ENCODE results near the gene KLHDC7A. TPM values are rescaled to one million over a fixed set of nuclear protein-coding genes. Genes with fewer than 3 reads are reported as not detected.
"Not testable (repeated sequence)": the region's sequence is repeated elsewhere in the genome, so short reads cannot be mapped to it uniquely, and the experiment has no call there.

The KLHDC7A gene
- not detected for total RNA-seq

DNA sequence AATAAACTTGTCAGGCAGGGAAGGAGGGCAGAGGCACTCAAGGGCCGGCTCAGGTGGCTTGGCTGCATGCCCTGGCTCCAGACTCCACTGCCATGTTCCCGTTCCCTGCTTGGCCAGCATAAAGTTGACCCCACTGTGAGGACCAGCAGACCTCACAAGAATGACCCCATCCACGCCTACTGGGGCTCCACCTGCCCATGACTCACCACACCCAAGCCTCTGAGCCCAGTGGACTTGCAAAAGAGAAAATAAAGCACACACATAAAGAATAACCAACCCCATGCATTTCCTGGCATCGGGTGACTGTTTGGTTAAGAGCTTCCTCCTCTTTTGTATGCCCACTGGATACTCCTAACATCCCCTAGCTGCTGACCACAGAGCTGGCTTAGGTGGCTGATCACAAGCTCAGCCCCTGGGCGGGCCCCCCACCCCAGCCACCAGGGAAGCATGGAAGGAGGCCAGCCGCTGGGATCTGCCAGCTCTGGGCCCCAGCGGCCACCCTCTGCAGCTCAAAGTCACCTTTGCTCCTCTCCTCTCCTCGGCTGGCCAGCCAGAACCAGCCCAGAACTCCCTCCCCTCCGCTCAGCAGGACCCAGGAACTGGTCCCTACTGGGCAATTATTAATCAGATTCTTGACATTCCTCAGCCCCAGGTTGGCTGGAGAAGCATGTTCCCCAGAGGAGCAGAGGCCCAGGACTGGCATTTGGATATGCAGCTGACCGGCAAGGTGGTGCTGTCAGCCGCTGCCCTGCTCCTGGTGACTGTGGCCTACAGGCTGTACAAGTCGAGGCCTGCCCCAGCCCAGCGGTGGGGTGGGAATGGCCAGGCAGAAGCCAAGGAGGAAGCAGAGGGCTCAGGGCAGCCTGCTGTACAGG lies at the start of gene KLHDC7A:
Gene KLHDC7A (plus strand): TSS at position 616 of the 875 bp plus-strand sequence. CDS start 52 bp downstream, at position 668.
- ChIA-PET CTCF (no interaction called here), POLR2A (no interaction called here)

DNA sequence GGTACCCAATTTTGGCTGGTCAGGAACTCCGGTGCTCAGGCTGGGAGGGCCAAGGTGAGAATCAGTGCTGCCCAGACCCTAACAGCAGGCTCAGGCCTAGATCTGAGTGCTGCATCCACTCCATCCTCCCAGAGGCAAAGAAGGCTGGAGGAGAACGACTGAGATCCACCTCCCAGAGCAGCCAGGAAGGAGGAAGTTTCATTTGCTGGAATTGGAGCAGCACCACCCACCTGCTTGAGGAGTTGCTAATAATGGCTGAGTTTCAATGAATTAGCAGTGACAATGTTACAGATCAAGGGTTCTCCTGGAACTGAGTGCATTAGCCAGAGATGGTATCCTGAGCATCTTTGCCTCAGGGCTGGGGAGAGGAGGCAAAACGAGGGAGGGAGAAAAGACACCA lies 46.7 kb upstream of the KLHDC7A start:
- ChIA-PET POLR2A (no interaction called here), CTCF (no interaction called here)

DNA sequence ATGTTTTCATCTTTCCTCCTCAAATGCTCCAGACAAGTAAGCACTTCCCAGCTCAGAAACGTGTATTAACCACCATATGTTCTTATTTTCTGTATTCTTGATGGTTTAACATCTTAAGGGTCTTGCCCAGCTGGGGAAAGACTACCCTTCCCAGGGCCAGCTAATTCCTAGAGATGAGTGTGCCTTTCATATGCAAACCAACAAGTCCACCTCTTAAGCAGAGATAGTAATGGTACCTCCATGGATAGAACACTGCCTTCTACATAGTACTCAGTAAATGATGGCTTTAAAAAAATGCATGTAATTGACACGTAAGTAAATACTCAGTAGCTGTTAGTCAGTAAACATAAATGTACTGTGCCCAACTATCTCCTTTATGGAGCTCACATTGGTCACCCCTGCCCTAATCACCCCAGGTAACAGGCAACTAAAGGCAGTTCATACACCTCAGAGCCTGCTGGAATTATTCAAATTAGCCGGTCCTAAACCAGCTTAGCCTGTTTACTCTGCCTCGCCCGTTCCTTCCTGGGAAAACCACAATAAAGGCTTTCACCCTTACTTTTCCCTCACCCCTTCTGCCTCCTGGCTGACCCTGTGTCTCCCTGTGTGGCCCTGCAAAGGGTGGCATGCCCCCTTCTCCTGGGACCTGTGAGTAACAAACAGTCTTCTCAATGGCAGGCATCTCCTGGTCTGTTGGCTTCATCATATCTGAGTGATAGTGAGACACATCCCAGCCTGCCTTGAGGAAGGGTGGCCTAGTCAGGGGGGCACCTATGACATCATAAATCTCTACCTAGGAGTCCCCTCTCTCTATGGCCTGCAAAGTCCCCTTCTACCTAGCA lies 40.1 kb upstream of the KLHDC7A start:
- ChIA-PET POLR2A (no interaction called here), CTCF (no interaction called here)

DNA sequence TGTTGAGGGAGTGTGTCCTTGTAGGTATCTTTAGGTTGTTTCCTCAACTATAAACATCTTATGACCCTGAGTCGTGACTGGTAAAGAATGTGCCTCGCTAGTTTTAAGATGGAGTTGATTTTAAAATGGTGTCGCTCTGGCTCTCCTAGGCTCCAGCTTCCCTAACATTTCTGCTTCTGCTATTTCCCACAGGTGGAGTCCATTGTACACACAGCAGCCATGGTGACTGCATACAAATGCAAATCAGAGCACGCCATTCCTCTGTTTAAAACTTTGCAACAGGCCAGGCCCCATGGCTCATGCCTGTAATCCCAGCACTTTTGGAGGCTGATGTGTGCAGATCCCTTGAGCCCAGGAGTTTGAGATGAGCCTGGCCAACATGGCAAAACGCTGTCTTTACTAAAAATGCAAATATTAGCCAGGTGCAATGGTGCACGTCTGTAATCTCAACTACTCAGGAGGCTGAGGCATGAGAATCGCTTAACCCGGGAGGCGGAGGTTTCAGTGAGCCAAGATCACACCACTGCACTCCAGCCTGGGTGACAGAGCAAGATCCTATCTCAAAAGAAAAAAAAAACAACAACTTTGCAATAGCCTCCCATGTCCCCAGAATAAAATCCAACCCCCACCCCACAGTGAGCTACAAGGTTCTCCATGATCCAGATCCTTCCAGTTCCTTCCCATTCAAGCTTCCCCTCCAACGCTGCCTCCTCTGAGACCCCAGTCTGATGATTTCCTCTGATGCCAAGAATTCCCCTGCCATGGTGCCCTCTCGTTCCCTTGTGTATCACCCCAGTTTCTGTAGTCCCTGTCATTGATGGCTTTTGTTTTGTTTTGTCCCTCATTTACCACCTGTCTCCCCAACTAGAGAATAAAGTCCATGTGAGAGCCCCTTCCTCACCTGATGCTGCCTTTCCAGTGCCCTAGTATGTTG lies 36.9 kb upstream of the KLHDC7A start:
- POLR2A ChIA-PET: no interaction called here
- CTCF ChIA-PET: no interaction called here

DNA sequence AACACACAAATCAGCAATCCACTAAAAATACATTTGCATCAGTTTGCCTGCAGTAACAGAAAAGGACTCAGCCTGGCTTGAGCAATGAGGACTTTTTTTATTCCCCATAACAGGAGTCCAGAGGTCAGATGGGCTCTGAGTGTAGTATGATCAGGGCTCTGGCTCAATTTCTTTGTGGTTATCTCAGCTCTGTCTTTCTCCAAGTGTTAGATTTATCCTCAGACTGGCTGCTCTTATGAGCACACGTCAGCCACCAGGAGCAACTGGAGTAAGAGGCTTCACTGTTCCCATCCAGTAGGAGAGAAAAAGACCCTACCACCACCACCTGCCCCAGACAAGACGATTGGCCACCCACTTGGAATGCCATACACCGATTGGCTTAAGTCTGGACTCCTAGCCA lies 36.2 kb upstream of the KLHDC7A start:
- POLR2A ChIA-PET: no interaction called here
- CTCF ChIA-PET: no interaction called here

DNA sequence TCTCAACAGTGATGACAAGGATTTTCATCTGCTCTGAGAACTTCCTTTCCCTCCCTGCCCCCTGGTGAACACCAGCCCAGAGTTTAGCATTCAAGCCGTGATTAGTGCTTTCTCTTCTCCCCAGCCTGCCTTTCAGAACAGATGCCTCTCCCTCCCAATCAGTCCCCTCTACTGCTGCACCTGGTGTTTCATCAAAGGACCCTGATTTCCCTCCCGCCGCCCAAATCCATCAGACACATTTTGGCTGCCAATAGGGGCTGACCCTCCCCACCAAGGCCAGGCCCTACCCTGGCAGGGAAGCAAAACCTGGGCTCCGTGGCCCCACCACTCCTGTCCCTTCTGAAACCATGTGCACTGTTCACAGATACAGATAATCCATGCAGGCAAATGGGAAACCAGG lies 34.0 kb upstream of the KLHDC7A start:
- CTCF ChIA-PET: no interaction called here
- POLR2A ChIA-PET: no interaction called here

DNA sequence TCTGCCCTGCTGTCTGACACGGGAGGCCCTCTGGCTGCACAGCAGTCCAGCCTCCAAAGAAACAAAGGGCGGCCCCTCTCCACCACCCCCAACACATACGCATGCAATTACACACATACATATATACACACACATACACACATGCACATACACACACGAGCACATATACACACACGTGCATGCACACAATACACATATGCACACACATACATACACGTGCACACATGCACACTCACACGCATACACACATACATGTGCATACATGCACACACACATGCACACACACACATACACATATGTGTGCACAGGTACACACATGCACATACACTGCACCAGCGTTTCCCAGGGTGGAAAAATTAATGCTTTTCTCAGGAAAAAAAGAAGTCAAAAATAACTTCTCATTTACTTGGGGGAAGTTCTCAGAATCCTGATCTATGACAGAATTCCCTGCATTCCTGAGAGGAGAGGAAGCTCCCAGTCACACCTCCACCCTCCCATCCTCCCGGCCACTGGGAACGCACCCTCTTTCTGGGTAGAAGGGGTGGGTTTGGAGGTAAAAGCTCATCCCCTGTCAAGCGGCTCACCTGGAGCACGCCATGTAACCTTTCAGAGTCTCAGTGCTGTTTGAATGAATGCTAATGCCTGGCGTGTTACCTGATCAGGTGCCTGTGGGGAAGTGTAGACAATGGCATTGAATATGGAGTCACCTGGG lies 33.1 kb upstream of the KLHDC7A start:
- ChIA-PET CTCF (no interaction called here), POLR2A (no interaction called here)

DNA sequence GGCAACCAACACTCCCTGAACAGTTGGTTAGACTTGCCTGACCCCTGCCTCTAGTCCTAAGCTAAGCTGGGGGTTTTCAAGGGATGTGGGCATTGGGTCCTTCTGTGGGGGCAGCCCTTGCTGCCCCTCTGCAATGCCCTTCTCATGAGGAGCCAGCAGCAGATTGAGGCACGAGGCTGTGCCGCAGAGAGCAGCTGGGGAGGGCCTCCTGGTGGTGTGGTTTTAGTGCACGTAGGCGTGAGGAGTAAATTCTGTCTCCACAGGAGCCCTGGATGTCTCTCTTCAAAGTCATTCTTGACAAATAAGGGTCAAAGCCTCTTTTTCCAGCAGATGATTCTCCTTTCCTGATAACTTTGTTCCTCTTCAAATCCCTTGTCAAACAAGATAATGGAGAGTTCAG lies 31.8 kb upstream of the KLHDC7A start:
- ChIA-PET POLR2A (no interaction called here), CTCF (no interaction called here)

DNA sequence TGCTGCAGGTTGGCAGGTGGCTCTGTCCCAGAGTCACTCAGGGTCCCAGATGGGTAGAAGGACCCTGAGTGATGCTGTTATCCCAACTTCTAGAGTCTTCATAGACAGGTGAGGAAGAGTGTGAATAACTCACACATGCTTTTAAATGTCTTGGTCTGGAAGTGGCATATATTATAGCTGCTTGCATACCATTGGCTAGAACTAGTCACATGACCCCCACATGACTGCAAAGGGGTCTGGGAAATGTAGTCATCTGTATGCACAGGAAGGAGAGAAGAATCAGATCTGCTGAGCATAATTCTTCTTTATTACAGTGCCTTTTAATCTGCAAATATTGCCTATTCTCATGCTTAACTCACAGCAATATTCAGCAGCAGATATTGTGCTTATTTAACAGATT lies 28.2 kb upstream of the KLHDC7A start:
- CTCF ChIA-PET: no interaction called here
- POLR2A ChIA-PET: no interaction called here

DNA sequence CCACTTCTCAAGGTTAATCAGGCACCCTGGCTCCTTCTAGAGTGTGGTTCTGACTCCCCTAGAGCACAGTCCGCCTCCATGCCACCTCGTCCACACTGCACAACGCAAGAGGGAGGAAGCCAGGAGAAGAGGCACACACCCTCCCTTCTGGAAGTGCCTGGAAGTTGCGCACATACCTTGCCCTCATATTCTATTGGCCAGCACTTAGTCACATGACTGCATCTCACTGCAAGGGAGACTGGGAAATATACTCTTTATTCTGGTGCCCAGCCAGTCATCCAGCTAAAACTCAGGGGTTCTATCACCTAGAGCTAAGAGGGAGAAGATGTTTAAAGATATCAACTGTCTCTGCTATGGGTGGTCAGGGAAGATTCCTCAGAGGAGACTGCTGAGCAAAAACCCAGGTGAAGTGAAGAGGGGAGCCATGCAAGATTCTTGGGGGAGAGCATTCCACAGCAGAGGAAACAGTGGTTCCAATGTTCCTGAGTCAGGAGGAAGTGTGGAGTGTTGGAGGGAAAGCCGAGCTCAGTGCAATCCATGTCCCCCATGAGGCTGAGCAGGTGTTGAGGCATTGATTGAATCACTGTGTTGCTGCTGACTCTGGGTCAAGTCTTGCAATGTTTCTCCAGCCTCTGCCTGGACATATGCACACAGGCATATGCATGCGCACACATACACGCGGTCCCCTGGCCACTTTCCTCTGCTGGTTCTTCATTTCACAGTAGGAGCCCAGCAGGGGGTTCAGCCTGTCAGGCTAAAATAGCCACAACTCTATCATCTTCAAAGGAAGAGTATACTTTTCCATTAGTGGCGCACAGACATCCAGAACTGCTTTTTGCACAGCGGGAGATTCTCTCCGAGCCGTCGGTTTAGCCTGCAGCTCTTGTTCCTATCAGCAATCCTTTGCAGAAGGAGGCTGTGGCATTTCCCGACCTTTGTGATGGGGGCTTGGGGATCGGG lies 22.3 kb upstream of the KLHDC7A start:
- ChIA-PET CTCF (no interaction called here), POLR2A (no interaction called here)

DNA sequence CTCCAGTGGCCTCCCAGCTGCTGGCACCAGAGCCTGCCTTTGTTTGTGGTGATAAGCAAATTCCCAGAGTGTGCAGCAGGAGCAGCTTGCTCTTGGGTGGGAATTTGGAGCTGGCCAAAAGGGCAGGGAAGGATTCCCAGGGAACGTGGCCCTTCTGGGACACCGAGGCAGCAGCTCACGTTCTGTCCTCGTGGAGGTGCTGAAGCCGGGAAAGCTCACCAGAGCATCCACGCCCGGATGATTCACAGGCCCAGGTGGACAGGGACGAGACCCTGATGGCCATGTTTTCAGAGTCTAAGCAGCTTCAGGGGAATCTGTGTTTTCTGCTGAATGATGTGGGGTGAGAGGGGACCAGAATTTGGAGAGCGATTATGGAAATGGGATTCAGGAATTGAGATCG lies 19.1 kb upstream of the KLHDC7A start:
- POLR2A ChIA-PET: no interaction called here
- CTCF ChIA-PET: no interaction called here

DNA sequence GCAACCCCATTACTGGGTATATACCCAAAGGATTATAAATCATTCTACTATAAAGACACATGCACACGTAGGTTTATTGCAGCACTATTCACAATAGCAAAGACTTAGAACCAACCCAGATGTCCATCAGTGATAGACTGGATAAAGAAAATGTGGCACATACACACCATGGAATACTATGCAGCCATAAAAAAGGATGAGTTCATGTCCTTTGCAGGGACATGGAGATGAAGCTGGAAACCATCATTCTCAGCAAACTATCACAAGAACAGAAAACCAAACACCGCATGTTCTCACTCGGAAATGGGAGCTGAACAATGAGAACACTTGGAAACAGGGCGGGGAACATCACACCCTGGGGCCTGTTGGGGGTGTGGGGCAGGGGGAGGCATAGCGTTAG lies 18.2 kb upstream of the KLHDC7A start:
- CTCF ChIA-PET, POLR2A ChIA-PET: not testable (repeated sequence)

DNA sequence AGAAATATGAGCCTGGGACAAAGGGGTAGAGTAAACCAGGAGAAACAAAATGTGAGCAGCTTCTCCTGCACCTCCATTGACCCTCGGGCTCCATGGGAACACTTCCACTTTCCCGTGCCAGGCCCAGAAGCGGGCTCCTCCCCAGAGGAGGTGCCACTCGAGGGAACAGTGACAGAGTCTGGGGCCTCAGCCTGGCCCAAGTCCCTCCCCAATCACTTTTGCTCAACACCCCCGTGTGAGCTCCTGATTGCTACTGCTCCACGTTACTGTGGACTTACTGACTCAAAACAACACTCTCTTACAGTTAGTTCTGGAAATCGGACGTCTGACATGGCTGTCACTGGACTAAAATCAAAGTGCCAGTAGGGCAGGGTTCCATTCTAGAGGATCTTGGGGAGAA lies 17.7 kb upstream of the KLHDC7A start:
- ChIA-PET CTCF (no interaction called here), POLR2A (no interaction called here)

DNA sequence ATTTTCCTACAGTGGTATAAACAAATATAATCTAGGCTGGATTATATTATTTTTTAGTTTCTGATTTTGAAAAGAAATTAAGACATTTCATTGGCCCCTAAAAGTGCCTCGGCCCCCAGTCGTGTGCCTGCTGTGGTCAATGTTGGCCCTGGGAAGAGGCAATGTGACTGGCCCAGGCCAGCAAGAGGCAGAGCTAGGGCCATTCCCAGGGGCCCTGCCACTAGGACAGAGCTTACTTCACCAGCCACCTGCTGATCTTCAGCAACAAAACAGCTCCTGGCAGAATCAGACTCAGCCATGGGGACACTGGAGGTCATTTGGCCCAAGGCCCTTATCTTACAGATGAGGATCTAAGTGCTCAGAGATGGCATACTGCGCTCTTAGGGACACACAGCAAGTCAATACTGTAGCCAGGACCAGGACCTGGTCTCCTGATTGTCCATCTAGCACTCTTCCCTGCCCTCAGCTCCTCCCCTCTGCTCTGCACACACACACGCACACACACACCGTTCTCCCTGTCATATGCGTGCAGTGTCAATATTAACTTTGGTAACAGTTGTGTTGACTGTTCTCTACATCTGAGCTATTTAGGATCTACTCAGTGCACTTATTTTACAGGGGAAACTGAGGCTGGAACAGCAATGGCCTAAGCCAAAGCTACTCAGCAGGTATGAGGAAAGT lies 16.6 kb upstream of the KLHDC7A start:
- CTCF ChIA-PET: no interaction called here
- POLR2A ChIA-PET: interaction anchor here (0.6 kb wide), 1 partner anchor 374 kb away, joined by 4 read pairs; no protein-coding TSS in a partner anchor

DNA sequence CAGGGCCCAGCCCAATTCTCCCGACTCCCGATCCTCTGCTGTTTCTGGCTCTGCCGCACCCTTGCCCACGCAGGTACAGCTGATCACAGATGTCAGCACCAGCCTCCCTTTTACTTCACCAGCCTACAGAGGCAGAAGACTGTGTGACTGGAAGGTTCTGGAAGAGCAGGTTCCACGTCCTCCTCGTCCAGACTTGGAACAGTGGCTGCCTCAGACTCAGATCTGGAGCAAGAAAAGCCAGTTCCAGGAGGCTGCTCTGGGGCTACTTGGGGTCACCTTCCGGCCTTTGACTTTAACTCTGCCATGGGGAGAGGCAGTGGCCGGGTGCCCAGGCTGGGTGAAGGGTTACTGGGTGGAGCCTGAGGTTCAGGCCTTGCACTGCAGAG lies 16.1 kb upstream of the KLHDC7A start:
- ChIA-PET CTCF (no interaction called here), POLR2A (interaction anchor here (0.6 kb wide), 1 partner anchor 374 kb away, joined by 4 read pairs; no protein-coding TSS in a partner anchor)

DNA sequence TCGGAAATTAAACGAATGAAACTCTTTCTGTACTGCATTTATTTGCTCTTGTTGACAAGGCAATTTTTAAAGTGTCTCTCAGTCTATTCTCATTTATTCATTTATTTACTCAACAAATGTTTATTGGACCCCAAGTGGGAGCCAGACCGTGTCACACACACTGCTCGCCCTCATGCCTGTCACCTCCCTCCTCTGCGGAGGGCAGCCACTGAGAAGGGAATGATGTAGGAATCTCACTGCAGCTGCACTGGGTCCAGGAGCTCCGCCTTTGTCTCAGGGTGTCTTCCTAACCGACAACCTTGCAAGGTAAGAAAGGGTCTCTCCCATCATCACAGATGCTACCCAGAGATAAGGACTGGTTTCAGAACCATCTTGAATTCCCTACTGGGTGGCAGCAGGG lies 14.1 kb upstream of the KLHDC7A start:
- CTCF ChIA-PET: no interaction called here
- POLR2A ChIA-PET: no interaction called here

DNA sequence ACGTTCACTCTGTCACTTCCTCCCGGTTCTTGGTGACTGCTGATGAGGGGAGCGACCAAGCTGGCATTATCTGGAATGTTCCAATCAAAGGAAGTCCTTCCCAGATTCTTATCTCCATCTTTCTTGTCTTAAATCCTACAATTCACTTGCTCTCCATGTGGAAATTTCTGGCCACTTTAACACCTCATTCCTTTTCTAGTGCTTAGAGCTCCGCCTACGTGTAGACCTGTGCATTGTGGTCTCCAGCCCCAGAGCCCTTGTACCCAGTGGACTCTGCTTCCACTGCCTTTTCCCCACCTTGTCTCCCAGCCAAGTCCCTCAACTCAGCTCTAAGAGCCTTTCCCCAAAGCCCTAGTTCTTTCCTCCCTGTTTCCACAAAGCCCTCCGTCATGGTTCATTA lies 12.2 kb upstream of the KLHDC7A start:
- POLR2A ChIA-PET: no interaction called here
- CTCF ChIA-PET: no interaction called here

DNA sequence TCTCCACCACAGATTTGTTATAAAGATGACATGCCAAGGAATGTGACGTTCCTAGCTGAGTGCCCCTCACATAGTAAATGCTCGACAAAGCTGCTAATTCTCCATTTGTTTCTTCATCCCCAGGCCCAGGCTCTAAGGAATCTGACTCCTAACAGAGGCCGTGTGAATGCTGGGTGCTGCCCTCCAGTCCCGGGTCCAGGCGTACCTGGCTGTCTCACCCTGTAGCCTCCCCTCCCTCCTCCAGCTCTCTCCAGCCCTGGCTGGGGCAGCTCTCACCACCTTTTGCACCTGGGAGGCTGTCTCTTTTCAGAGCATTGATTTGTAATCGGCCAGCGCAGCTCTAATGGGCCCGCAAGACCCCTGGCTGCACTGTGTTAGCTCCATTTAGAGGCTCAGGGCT lies 11.2 kb upstream of the KLHDC7A start:
- ChIA-PET POLR2A (no interaction called here), CTCF (no interaction called here)

Measured in activated CD8-positive, alpha-beta memory T cell treated with anti-CD3 and anti-CD28 coated beads for 36 hours (primary cell).